COLO668 (cell line): Measurements from ENCODE around the gene NAPSA.
"Not testable (repeated sequence)": the region's sequence is repeated elsewhere in the genome, so short reads cannot be mapped to it uniquely, and the experiment has no call there.

Experiments
- DNase-seq: peaks from one replicate; lab custom pipeline; 2025; ENCODE audit not compliant: unreplicated experiment; lab: John Stamatoyannopoulos, UW

NAPSA gene

GRCh38 chr19:50361290-50362029 lies 4.0 kb downstream of the NAPSA start:
- DNase-seq: no peak

- DNase-seq: no peak
Measured at GRCh38 chr19:50359328-50359818, 6.1 kb downstream of the NAPSA start.

DNA sequence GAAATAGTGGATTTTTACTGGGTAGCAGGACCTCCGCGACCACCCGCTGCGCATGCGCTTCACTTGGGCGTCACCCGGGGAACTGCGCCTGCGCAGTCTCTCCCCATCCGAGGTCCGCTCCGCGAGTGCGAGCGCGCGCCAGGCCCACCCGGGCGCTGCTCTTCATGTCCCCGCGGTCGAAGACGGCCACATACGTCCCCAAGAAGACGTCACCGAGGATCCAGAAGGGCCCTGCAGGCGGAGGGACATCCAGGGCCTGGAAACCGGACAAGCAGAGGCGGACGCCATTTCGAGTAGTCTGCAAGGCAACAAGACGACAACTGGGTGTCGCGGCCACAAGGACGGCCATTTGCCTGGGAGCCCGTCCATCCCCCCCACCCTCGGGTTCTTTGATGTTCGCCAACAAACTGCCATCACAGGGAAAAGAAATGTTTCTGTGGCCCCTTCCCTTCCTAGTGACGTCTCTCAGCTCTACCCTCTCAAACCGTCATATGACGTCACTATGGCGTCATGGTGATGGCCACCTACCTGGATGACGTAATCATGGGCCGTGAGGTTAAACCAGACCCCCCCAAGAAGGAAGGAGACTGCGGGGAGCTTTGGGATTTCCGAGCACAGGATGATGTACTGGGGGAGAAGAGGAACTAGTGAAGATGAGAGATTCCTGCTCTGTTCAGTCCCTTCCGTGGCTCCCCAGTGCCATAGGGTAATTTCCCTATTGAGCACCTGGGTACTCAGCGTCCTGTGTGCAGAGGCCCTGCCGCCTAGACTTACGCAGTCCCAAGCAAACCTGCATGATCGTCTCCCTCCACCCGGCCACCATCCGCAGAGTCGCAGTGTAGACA lies 6.7 kb downstream of the NAPSA start:
- no peak for DNase-seq

GRCh38 chr19:50357178-50358100 lies 8.0 kb downstream of the NAPSA start:
- peak; percentile 52 for DNase-seq

DNA sequence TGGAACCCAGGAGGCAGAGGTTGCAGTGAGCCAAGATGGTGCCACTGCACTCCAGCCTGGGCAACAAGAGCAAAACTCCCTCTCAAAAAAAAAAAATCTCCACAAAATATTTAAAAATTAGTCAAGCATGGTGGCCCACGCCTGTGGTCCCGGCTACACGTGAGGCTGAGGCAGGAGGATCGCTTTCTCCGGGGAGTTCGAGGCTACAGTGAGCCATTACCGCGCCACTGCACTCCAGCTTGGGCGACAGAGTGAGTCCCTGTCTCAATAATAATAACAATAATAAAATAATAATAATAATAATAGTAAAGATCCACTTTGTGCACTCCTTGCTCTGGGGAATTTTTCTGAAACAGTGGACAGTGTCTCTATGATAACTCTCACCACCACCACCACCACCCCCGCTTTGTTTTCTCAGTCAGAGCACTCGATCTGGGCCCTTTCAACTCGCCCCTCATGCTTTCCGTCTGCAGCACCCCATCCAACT lies 8.7 kb downstream of the NAPSA start:
- DNase-seq: no peak

DNA sequence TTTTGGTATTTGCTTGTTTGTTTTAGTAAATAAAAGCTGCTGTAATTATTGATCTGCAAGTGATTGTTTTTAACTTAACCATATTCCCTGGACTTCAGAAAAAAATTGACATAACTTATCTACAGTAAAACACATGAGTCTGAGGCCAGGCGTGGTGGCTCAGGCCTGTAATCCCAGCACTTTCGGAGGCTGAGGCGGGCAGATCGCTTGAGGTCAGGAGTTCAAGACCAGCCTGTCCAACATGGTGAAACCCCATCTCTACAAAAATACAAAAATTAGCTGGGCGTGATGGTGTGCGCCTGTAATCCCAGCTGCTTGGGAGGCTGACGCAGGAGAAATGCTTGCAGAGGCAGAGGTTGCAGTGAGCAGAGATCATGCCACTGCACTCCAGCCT lies 12.0 kb downstream of the NAPSA start:
- DNase-seq: not testable (repeated sequence)

DNA sequence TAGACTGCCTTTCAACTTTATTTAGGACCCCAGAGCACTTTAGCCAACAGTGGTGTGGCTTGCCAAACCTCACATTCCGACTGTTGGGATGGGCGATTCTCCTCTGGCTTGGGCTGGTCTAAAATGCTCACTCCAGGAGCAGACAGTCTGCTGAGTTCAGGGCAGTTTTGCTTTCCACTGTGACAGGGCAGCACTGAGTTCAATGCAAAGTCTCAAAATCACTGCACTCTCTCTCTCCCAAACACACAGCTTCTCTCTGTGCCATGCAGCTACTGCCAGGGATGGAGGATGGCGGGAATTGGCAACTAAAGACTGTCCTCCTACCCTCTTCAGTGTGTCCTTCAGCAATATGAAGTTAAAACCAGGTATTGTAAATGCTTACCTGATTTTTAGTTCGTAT lies 13.2 kb downstream of the NAPSA start:
- DNase-seq: no peak

DNA sequence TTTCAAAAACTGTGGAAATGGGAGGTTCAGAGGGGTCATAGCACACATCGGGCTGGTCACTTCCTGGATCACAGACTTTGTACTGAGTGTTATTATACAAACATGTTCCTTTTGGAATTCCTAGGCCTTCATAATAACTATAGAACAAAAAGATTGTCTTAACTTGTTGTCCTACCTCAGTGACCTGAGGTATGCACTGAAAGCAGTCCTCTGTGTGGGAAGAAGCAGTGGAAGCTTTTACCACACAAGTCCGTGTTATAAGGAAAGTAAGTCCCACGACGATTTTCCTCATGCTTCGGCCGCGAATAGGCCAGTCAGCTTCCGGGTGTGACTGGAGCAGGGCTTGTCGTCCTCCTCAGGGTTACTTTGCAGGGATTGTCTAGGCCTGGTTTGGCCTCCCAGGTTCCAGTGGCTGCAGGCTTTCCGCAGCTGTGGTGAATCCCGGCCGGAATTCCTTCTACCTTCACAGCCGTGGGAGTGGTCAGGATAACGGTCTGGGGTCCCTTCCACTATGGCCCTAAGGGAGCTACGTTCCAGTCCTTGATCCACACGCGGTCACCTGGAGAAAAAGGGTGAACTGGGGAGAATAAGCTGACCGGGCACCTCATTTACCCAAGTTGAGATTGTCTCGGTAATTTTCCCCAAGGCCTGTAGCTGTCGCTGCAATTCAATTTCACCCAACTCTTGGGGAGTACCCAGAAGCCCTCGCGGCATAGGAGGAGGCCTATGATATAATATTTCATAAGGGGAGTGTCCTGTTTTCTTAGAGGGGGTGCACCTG lies 16.0 kb downstream of the NAPSA start:
- DNase-seq: no peak

GRCh38 chr19:50347089-50347581 lies 18.3 kb downstream of the NAPSA start:
- DNase-seq: not testable (repeated sequence)

- no peak for DNase-seq
Measured at GRCh38 chr19:50344661-50345318, 20.6 kb downstream of the NAPSA start.

- no peak for DNase-seq
Measured at GRCh38 chr19:50341091-50341564, 24.3 kb downstream of the NAPSA start.

- no peak for DNase-seq
Measured at GRCh38 chr19:50340331-50340730, 25.1 kb downstream of the NAPSA start.

- DNase-seq: not testable (repeated sequence)
Measured at GRCh38 chr19:50337031-50337430, 28.4 kb downstream of the NAPSA start.

DNA sequence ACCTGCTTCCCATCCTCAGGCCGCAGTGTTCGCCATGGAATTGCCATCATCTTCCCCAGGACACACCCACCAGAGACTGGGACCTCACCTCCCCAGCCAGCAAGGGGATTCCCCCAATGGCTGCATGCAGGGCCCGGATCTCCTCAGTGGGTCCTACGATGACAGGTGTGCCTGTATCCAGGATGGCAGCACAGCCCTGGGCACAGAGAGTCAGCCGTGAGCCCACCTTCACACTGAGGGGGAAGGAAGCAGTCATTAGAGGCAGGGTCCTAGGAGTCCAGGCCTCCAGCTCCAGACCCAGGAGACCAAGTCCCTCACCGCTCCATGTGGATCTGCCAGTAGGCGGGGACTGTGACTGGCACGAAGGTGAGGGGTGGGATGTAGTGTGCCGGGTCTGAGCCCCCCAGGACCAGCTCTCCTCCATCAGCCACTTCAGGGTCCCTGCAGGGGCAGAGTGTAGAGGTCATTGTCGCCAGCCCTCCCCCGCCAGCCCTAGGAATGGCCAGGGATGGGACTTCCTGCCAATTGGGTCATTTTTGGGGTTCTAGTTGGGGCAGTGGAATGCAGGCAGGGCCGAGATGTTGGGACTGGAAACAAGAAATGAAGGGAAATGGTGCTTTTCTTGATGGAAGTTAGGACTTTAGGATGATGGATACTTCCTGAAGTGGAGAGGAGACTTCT lies 30.6 kb downstream of the NAPSA start:
- no peak for DNase-seq

DNA sequence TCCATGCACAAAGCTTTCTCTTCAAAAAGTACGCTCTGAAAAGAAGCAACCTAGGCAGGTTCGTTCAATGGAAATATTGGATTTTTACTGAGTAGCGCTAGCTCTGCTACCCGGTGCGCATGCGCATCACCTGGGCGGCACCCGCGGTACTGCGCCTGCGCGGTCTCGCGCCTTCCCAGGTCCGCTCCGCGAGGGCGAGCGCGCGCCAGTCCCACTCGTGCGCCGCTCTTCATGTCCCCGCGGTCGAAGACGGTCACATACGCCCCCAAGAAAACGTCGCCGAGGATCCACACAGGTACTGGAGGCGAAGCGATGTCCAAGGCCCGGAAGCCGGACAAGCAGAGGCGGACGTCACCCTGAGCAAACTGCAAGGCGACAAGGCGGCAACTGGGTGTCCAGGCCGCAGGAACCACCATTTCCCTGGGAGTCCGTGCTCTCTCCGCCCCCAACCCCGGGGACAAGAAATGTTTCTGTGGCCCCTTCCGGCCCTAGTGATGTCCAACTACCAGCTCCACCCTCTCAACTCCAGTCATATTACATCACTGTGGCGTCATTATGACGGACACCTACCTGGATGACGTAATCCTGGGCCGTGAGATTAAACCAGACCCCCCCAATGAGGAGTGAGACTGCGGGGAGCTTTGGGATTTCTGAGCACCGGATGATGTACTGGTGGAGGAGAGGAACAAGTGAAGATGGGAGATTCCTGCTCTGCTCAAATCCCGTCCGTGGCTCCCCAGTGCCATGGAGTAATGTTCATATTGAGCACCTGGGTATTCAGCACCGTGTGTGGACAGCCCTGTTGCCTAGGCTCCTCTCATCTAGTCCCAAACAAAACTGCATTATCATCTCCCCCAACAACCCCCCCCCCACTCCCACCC lies 31.5 kb downstream of the NAPSA start:
- DNase-seq: peak; percentile 88

DNA sequence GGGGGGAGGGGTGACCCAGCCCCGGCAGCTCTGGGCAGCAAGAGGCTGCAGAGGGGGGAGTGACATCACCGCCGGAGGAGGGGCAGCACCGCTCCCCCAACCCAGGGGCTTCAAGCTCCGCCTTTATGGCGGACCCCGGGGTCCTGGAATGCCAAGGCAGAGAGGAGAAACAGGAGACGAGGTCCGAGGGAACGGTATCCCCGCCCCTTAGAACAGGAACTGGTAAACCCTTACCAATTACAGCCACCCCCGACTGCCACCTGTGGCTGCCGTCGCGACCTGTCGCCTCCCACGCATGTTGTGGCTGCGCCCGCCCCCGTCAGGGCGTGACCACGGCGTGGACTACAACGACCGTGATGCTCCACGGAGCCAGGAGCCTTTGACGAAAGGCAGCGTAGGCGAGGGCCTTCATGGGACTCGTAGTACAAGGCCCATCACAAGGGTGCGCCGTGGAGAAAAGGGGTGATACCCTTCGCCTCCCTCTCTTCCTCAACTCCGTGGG lies 32.2 kb downstream of the NAPSA start:
- DNase-seq: peak; percentile 93

GRCh38 chr19:50332244-50333038 lies 33.0 kb downstream of the NAPSA start:
- DNase-seq: no peak
